ENCODE results near the gene PPM1M.

GRCh38 chr3:52230461-52230860 lies 15.1 kb upstream of the PPM1M start:
- TF ChIP-seq, protein P1, sequence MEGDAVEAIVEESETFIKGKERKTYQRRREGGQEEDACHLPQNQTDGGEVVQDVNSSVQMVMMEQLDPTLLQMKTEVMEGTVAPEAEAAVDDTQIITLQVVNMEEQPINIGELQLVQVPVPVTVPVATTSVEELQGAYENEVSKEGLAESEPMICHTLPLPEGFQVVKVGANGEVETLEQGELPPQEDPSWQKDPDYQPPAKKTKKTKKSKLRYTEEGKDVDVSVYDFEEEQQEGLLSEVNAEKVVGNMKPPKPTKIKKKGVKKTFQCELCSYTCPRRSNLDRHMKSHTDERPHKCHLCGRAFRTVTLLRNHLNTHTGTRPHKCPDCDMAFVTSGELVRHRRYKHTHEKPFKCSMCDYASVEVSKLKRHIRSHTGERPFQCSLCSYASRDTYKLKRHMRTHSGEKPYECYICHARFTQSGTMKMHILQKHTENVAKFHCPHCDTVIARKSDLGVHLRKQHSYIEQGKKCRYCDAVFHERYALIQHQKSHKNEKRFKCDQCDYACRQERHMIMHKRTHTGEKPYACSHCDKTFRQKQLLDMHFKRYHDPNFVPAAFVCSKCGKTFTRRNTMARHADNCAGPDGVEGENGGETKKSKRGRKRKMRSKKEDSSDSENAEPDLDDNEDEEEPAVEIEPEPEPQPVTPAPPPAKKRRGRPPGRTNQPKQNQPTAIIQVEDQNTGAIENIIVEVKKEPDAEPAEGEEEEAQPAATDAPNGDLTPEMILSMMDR (conservative IDR thresholded peaks at IDR 0.05; ENCODE audit: low read depth, low read length) = no peak
- TF ChIP-seq EZH2 (IDR thresholded peaks at IDR 0.05; ENCODE audit: low read length, unreplicated experiment) = no peak
